RPMI8226 (cell line): ENCODE measurements around the gene CA11.
A peak's percentile ranks its signal among the peaks of the same experiment; 100 is the strongest.

Experiments
- DNase-seq: peaks from one replicate; pipeline ENCODE4 v3.0.0-alpha.2; 2015

Gene CA11

GRCh38 chr19:48627865-48628314, 18.1 kb downstream of the CA11 start:
- no peak for DNase-seq

GRCh38 chr19:48627201-48627864, 18.7 kb downstream of the CA11 start:
- DNase-seq, result no peak

GRCh38 chr19:48625891-48626327, 20.1 kb downstream of the CA11 start:
- DNase-seq, result no peak

GRCh38 chr19:48624791-48625723, 20.9 kb downstream of the CA11 start:
- no peak for DNase-seq

GRCh38 chr19:48624067-48624594, 21.9 kb downstream of the CA11 start:
- DNase-seq, result peak; percentile 79

GRCh38 chr19:48623556-48624066, 22.4 kb downstream of the CA11 start:
- no peak for DNase-seq

- DNase-seq, result no peak
Measured at GRCh38 chr19:48619692-48620585, 26.0 kb downstream of the CA11 start.

- DNase-seq, result peak; percentile 96
Measured at GRCh38 chr19:48618916-48619691, 26.9 kb downstream of the CA11 start, which contains the start of the genes RPL18 and SPHK2. RPL18 (minus strand) TSS chr19:48619178; CDS start chr19:48619143, 35 bp downstream. SPHK2 (plus strand) TSS chr19:48619506; CDS start chr19:48620515, 1,009 bp downstream.

GRCh38 chr19:48618278-48618915, 27.6 kb downstream of the CA11 start:
- no peak for DNase-seq

GRCh38 chr19:48617146-48617937, 28.6 kb downstream of the CA11 start:
- DNase-seq, result no peak

GRCh38 chr19:48616491-48617056, 29.4 kb downstream of the CA11 start:
- no peak for DNase-seq

GRCh38 chr19:48616041-48616436, 29.9 kb downstream of the CA11 start:
- DNase-seq, result no peak

- no peak for DNase-seq
Measured at GRCh38 chr19:48615231-48616040, 30.6 kb downstream of the CA11 start.

GRCh38 chr19:48614436-48615230, 31.4 kb downstream of the CA11 start, which contains the start of gene FAM83E:
FAM83E (minus strand) TSS chr19:48615076; CDS start chr19:48613372, 1,704 bp downstream.
- no peak for DNase-seq

- DNase-seq, result no peak
Measured at GRCh38 chr19:48613852-48614435, 32.0 kb downstream of the CA11 start.

GRCh38 chr19:48613024-48613851, 32.7 kb downstream of the CA11 start:
- no peak for DNase-seq
